Smooth muscle cell (in vitro differentiated cells): ENCODE results near the gene TECTA. TPM values are rescaled to one million over a fixed set of nuclear protein-coding genes. Genes with fewer than 3 reads are reported as not detected.

Experiments
- DNase-seq: peaks from one replicate; lab custom pipeline; 2025; ENCODE audit not compliant: unreplicated experiment; lab: John Stamatoyannopoulos, UW
- H2AFZ ChIP-seq: fragments of 200-600 bp; sonication (generic); 2 replicates; pipeline ENCODE4 v1.6.0; 2016; ENCODE audit warnings: antibody characterized with exemption, low read depth, mild to moderate bottlenecking
- H3F3A ChIP-seq: fragments of 200-600 bp; sonication (generic); 2 replicates; pipeline ENCODE4 v1.6.0; 2017; ENCODE audit warnings: antibody characterized with exemption, low read depth
- H3K27ac ChIP-seq: fragments of 200-600 bp; sonication (generic); 2 replicates; pipeline ENCODE4 v1.5.1; 2016; ENCODE audit warnings: low read depth, mild to moderate bottlenecking
- H3K27me3 ChIP-seq: fragments of 200-600 bp; sonication (generic); 2 replicates; pipeline ENCODE4 v1.6.1; 2016; ENCODE audit warnings: low read depth, mild to moderate bottlenecking
- H3K36me3 ChIP-seq: fragments of 200-600 bp; sonication (generic); 2 replicates; pipeline ENCODE4 v1.5.1; 2016; ENCODE audit warnings: low read depth
- H3K4me1 ChIP-seq: fragments of 200-600 bp; sonication (generic); 2 replicates; pipeline ENCODE4 v1.5.1; 2016; ENCODE audit warnings: low read depth
- H3K4me2 ChIP-seq: fragments of 200-600 bp; sonication (generic); 2 replicates; pipeline ENCODE4 v1.6.0; 2016; ENCODE audit warnings: mild to moderate bottlenecking
- H3K4me3 ChIP-seq: fragments of 200-600 bp; sonication (generic); 2 replicates; pipeline ENCODE4 v1.5.1; 2016; ENCODE audit warnings: mild to moderate bottlenecking
- H3K79me2 ChIP-seq: fragments of 200-600 bp; sonication (generic); 2 replicates; pipeline ENCODE4 v1.6.0; 2016; ENCODE audit warnings: low read depth, mild to moderate bottlenecking
- H3K9ac ChIP-seq: fragments of 200-600 bp; sonication (generic); 2 replicates; pipeline ENCODE4 v1.6.0; 2016; ENCODE audit warnings: low read depth
- H3K9me3 ChIP-seq: fragments of 200-600 bp; sonication (generic); replicated peaks from 2 replicates; pipeline ENCODE4 v1.5.1; 2016; ENCODE audit warnings: low read depth
- H4K20me1 ChIP-seq: fragments of 200-600 bp; sonication (generic); 2 replicates; pipeline ENCODE4 v1.6.0; 2016; ENCODE audit warnings: low read depth
- WGBS: methylation state at CpG from one replicate; pipeline ENCODE4 v1.1.7; 2016; ENCODE audit warnings: low lambda C conversion rate; 5-methylcytosine and 5-hydroxymethylcytosine counted together
- polyA plus RNA-seq: library from polyadenylated mRNA; unstranded; fragments of >200 nt; fragmentation: Nextera tagmentation; extraction: Ambion mirVana; gene quantifications from 2 replicates; pipeline ENCODE4 v1.2.1, GENCODE V29; 2016
- total RNA-seq: library from RNA; depleted of rRNA; stranded (reverse); fragments of >200 nt; gene quantifications from 2 replicates; pipeline ENCODE4 v1.2.3, GENCODE V29; 2014
- TF ChIP-seq, protein P1 (sequence below): fragments of 200-600 bp; sonication (generic); IDR thresholded peaks from 2 replicates; pipeline ENCODE4 v1.5.1; 2017; ENCODE audit warnings: borderline replicate concordance, mild to moderate bottlenecking, antibody characterized with exemption; ENCODE audit not compliant: insufficient read depth, poor library complexity, severe bottlenecking

The TECTA gene
- total and polyA plus RNA-seq, 2 experiments from 2014 or later: 0.59 to 1.5 TPM

GRCh38 chr11:121105063-121105480, 4.0 kb downstream of the TECTA start:
- H3K9ac ChIP-seq: no peak overlapping the region
- no peak overlapping the region for H2AFZ ChIP-seq
- peaks cover 11% of the 10 kb centered on the region for H3K4me1 ChIP-seq
- H3K9me3 ChIP-seq: no peaks in the 10 kb centered on the region
- TF ChIP-seq, protein P1, sequence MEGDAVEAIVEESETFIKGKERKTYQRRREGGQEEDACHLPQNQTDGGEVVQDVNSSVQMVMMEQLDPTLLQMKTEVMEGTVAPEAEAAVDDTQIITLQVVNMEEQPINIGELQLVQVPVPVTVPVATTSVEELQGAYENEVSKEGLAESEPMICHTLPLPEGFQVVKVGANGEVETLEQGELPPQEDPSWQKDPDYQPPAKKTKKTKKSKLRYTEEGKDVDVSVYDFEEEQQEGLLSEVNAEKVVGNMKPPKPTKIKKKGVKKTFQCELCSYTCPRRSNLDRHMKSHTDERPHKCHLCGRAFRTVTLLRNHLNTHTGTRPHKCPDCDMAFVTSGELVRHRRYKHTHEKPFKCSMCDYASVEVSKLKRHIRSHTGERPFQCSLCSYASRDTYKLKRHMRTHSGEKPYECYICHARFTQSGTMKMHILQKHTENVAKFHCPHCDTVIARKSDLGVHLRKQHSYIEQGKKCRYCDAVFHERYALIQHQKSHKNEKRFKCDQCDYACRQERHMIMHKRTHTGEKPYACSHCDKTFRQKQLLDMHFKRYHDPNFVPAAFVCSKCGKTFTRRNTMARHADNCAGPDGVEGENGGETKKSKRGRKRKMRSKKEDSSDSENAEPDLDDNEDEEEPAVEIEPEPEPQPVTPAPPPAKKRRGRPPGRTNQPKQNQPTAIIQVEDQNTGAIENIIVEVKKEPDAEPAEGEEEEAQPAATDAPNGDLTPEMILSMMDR: no peak
- no peak overlapping the region for H3K4me2 ChIP-seq
- no peaks in the 10 kb centered on the region for H3K36me3 ChIP-seq
- H3K79me2 ChIP-seq: no peaks in the 10 kb centered on the region
- 81% methylated on average over 4 of the region's 4 CpGs for WGBS
- H3K27me3 ChIP-seq: peaks cover 5% of the 10 kb centered on the region
- no peak for DNase-seq
- H3K4me3 ChIP-seq: no peak overlapping the region
- H3F3A ChIP-seq: no peaks in the 10 kb centered on the region
- no peaks in the 10 kb centered on the region for H4K20me1 ChIP-seq
- no peak overlapping the region for H3K27ac ChIP-seq

DNA sequence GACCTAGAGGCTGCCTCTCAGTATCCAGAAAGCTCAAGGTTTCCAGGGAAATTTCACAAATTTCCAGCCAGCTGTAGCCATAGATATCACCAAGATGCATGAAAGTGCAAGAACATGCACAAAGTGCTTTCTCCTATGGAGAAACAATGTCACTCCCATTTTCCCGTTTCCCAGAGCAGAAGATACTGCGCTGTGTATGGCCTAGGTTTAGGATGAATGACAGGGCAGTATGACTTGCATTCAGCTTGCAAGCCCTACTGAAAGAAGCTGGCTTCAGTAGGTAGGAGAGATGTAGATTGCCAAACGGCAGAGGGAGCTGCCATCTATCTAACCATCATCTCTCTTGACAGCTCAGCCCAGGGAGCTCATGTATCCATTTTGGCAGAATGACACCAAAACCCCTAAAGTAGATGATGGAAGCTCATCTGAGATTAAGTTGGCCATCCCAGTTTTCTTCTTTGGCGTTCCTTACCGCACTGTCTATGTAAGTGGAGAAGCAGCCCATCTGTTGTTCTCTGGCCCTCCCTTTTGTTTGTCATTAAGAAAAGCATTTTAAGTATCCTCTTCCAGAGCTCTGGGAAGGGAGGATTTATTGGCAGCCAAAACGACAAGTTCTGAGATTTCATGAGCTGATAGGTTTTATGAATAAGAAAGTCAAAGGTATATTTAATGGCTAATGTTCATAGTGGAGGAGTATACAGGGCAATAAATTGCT, 4.6 kb downstream of the TECTA start:
- Histone ChIP-seq H3K4me1 (peaks cover 7% of the 10 kb centered on the region), H3K9me3 (no peaks in the 10 kb centered on the region), H3F3A (no peaks in the 10 kb centered on the region), H3K36me3 (no peaks in the 10 kb centered on the region), H3K79me2 (no peaks in the 10 kb centered on the region), H4K20me1 (no peaks in the 10 kb centered on the region), H2AFZ (no peak overlapping the region), H3K9ac (no peak overlapping the region), H3K27ac (no peak overlapping the region), H3K4me2 (no peak overlapping the region), H3K27me3 (peaks cover 5% of the 10 kb centered on the region), H3K4me3 (no peak overlapping the region)
- TF ChIP-seq, protein P1: no peak
- WGBS: 87% methylated on average over 6 of the region's 6 CpGs
- no peak for DNase-seq

- Histone ChIP-seq H3K9me3 (no peaks in the 10 kb centered on the region), H2AFZ (no peak overlapping the region), H3K4me1 (no peaks in the 10 kb centered on the region), H4K20me1 (no peaks in the 10 kb centered on the region), H3K27me3 (peaks cover 13% of the 10 kb centered on the region), H3K4me3 (no peak overlapping the region), H3K79me2 (no peaks in the 10 kb centered on the region), H3K9ac (no peak overlapping the region), H3K27ac (no peak overlapping the region), H3K36me3 (no peaks in the 10 kb centered on the region), H3F3A (no peaks in the 10 kb centered on the region), H3K4me2 (no peak overlapping the region)
- 85% methylated on average over 5 of the region's 5 CpGs for WGBS
- DNase-seq: no peak
- TF ChIP-seq, protein P1: no peak
Observed at GRCh38 chr11:121106812-121107211, 5.8 kb downstream of the TECTA start.

GRCh38 chr11:121108413-121108812, 7.4 kb downstream of the TECTA start:
- 83% methylated on average over 1 of the region's 1 CpG for WGBS
- Histone ChIP-seq H3K4me3 (no peak overlapping the region), H3K27ac (no peak overlapping the region), H3F3A (no peaks in the 10 kb centered on the region), H3K9ac (no peak overlapping the region), H3K9me3 (no peaks in the 10 kb centered on the region), H3K36me3 (no peaks in the 10 kb centered on the region), H3K79me2 (no peaks in the 10 kb centered on the region), H3K4me1 (peaks cover 2% of the 10 kb centered on the region), H3K27me3 (peaks cover 14% of the 10 kb centered on the region), H2AFZ (no peak overlapping the region), H4K20me1 (no peaks in the 10 kb centered on the region), H3K4me2 (no peak overlapping the region)
- TF ChIP-seq, protein P1: no peak
- DNase-seq: no peak
